NB4 (cell line): ENCODE measurements around the gene IFT20.

ENCODE experiments used
- DNase-seq: peaks from one replicate; pipeline ENCODE4 v3.0.0; 2010; ENCODE audit warnings: low read depth
- H3K4me3 ChIP-seq: one replicate; pipeline ENCODE4 v1.5.1; 2011; ENCODE audit warnings: mild to moderate bottlenecking, low read depth, low read length, moderate library complexity
- MYC ChIP-seq: IDR thresholded peaks from 2 replicates; pipeline ENCODE4 v1.6.1; 2011; ENCODE audit warnings: low read depth, low read length
- POLR2A ChIP-seq: IDR thresholded peaks from 2 replicates; pipeline ENCODE4 v1.6.1; 2011; ENCODE audit warnings: mild to moderate bottlenecking; ENCODE audit not compliant: insufficient read length; ENCODE audit errors: extremely low read depth
- TF ChIP-seq, protein P1 (sequence below): IDR thresholded peaks from 2 replicates; pipeline ENCODE4 v1.6.1; 2011; ENCODE audit warnings: low read depth, low read length
- TF ChIP-seq, protein P2 (sequence below): IDR thresholded peaks from one replicate; pipeline ENCODE4 v1.5.1; 2012; ENCODE audit warnings: low read depth, low read length

IFT20 gene, protein sequence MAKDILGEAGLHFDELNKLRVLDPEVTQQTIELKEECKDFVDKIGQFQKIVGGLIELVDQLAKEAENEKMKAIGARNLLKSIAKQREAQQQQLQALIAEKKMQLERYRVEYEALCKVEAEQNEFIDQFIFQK

DNA sequence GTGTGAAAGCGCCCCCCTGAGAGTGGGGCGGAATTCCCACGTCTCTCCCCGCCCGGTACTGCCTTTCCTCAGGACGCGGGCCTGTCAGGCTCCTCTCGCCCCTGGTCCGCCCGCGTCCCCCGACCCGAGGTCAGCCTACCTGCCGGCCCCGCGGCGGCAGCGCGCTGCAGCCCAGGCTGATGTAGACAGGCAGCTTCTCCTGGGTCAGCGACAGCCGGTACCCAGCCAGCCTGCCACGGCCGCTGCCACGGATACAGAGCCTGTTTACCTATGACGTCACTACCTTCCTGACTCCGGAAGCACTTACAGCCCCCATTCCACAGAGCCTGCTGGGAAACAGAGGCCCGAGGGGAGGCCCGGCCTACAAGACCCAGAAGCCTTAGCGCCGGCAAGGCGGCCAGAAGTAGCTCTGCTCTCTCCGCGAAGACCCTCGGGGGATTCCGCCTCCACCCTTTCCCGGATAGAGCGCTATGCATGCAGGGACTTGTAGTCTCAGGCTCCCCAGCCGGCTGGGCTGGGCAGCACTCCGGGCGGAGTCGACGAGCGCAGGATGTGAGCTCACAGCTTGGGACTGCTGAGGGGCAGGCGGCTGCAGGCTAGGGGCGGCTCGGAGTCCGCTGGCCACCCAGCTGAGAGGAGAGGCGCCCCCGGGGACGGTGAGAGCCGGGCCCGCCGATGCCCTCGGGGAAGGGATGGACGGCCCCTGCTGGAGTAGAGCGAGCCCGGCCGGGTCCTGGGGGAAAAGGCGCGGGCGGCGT, at the start of gene IFT20, which contains the start of gene TNFAIP1:
TSS of gene IFT20 (minus strand) at position 272 of the 758 bp plus-strand sequence. CDS start 3,487 bp downstream, outside the sequence.
TSS of gene TNFAIP1 (plus strand) at position 561 of the 758 bp plus-strand sequence. CDS start 3,761 bp downstream, outside the sequence.
- TF ChIP-seq, protein P1, sequence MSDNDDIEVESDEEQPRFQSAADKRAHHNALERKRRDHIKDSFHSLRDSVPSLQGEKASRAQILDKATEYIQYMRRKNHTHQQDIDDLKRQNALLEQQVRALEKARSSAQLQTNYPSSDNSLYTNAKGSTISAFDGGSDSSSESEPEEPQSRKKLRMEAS = peak; percentile 57; the same call in 1 of the 2 replicates
- TF ChIP-seq MYC (0 out of 2 replicates have a peak, but pooled peaks have one; percentile 25), POLR2A (peak; percentile 48)
- TF ChIP-seq, protein P2, sequence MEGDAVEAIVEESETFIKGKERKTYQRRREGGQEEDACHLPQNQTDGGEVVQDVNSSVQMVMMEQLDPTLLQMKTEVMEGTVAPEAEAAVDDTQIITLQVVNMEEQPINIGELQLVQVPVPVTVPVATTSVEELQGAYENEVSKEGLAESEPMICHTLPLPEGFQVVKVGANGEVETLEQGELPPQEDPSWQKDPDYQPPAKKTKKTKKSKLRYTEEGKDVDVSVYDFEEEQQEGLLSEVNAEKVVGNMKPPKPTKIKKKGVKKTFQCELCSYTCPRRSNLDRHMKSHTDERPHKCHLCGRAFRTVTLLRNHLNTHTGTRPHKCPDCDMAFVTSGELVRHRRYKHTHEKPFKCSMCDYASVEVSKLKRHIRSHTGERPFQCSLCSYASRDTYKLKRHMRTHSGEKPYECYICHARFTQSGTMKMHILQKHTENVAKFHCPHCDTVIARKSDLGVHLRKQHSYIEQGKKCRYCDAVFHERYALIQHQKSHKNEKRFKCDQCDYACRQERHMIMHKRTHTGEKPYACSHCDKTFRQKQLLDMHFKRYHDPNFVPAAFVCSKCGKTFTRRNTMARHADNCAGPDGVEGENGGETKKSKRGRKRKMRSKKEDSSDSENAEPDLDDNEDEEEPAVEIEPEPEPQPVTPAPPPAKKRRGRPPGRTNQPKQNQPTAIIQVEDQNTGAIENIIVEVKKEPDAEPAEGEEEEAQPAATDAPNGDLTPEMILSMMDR = no peak
- DNase-seq = peak; percentile 100
- peak within 1 kb of the TSS; percentile 90 for H3K4me3 ChIP-seq

DNA sequence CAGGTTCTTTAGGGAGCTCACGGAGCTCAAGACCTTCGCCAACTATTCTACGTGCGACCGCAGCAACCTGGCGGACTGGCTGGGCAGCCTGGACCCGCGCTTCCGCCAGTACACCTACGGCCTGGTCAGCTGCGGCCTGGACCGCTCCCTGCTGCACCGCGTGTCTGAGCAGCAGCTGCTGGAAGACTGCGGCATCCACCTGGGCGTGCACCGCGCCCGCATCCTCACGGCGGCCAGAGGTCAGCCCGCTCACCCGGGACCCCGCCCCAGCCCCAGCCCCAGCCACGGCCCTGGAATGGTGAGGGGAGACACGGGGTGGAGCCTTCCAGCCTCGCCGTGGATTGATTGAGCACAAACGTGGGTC, 49.7 kb upstream of the IFT20 start:
- H3K4me3 ChIP-seq = no peak overlapping the region
- TF ChIP-seq MYC (no peak), POLR2A (no peak)
- TF ChIP-seq, protein P1 = no peak
- TF ChIP-seq, protein P2 = no peak
- no peak for DNase-seq

DNA sequence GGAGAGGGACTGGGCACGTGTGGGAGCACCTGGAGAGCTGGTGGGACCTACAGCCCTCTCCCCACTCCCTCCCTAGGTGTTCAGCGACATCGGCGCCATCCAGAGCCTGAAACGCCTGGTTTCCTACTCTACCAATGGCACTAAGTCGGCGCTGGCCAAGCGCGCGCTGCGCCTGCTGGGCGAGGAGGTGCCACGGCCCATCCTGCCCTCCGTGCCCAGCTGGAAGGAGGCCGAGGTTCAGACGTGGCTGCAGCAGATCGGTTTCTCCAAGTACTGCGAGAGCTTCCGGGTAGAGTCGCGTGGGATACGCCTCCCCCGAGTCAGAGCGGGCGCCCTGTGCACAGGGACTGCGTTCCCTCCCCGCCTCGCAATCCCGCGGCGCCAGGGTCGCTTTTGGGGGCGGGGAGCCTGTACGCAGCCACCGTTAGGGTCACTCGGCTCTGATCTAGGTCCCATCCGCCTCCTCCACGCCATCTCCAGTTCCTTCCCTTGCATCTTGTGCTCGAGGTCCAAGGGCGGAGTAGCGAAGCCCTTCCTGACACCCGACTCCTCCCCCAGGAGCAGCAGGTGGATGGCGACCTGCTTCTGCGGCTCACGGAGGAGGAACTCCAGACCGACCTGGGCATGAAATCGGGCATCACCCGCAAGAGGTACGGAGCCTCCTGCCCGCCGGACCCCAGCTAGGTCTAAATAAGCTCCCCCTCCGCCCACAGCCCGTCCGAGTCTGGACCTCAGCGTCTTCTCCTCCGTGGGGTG, 49.2 kb upstream of the IFT20 start:
- no peak for DNase-seq
- no peak overlapping the region for H3K4me3 ChIP-seq
- TF ChIP-seq MYC (no peak), POLR2A (no peak)
- TF ChIP-seq, protein P1 = no peak
- TF ChIP-seq, protein P2 = no peak

DNA sequence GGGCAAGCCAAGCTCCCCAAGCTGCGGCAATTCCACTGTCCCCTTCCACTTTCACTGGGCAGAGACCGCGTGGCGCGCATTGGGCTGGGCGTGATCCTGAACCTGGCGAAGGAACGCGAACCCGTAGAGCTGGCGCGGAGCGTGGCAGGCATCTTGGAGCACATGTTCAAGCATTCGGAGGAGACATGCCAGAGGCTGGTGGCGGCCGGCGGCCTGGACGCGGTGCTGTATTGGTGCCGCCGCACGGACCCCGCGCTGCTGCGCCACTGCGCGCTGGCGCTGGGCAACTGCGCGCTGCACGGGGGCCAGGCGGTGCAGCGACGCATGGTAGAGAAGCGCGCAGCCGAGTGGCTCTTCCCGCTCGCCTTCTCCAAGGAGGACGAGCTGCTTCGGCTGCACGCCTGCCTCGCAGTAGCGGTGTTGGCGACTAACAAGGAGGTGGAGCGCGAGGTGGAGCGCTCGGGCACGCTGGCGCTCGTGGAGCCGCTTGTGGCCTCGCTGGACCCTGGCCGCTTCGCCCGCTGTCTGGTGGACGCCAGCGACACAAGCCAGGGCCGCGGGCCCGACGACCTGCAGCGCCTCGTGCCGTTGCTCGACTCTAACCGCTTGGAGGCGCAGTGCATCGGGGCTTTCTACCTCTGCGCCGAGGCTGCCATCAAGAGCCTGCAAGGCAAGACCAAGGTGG, 46.0 kb upstream of the IFT20 start:
- TF ChIP-seq, protein P2 = no peak
- DNase-seq = no peak
- no peak overlapping the region for H3K4me3 ChIP-seq

DNA sequence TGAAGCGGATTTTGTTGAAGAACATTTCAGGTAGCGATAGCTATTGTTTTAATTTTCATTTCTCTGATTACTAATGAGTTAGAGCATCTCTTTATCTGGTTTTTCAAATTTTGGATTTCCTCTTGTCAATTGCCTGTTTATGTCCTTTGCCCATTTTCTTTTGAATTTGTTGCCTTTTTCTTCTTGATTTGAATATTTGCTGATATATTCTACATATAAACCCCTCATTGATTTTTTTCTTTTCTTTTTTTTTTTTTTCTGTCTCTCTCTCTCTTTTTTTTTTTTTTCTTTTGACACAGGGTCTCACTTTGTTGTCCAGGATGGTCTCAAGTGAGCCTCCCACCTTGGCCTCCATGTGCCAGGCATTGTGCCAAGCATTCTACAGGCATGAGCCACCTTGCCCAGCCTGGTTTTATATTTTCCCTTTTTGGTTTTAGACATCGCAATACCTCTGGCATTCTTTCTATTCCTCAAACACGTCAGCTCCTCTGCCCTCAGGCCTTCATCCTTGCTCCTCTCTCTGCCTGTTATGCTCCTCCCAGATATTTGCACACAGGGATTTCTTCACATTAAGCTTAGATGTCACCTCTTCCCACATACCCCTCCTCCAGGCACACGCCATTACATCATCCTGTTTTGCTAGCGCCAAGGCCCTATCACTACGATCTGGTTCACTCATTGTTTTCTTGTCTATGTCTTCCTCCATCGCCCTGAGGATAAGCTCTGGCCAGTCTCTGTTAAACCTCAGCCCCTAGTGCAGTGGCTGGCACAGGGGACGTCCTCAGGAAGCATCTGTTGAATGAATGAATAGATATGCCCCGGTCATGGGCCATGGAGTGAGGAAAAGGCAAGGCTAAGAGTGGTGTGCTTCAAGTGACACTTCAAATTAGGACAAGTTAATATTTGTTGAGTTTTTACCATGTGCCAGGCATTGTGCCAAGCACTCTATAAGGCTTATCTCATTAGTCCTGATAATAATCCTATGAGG, 44.8 kb upstream of the IFT20 start:
- no peak overlapping the region for H3K4me3 ChIP-seq
- DNase-seq = peak; percentile 40
- TF ChIP-seq MYC (no peak), POLR2A (no peak)
- TF ChIP-seq, protein P2 = no peak
- TF ChIP-seq, protein P1 = no peak
